ENCODE data around the gene THBS1. TPM values are rescaled to one million over a fixed set of nuclear protein-coding genes. Genes with fewer than 3 reads are reported as not detected.

The THBS1 gene
- total RNA-seq, 1 donor from 2014 or later = 1,018 TPM

DNA sequence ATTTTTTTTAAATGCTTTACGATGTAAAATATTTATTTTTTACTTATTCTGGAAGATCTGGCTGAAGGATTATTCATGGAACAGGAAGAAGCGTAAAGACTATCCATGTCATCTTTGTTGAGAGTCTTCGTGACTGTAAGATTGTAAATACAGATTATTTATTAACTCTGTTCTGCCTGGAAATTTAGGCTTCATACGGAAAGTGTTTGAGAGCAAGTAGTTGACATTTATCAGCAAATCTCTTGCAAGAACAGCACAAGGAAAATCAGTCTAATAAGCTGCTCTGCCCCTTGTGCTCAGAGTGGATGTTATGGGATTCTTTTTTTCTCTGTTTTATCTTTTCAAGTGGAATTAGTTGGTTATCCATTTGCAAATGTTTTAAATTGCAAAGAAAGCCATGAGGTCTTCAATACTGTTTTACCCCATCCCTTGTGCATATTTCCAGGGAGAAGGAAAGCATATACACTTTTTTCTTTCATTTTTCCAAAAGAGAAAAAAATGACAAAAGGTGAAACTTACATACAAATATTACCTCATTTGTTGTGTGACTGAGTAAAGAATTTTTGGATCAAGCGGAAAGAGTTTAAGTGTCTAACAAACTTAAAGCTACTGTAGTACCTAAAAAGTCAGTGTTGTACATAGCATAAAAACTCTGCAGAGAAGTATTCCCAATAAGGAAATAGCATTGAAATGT, 15.6 kb downstream of the THBS1 start:
- intact Hi-C loops (cut with DNase I) = no loop called here

DNA sequence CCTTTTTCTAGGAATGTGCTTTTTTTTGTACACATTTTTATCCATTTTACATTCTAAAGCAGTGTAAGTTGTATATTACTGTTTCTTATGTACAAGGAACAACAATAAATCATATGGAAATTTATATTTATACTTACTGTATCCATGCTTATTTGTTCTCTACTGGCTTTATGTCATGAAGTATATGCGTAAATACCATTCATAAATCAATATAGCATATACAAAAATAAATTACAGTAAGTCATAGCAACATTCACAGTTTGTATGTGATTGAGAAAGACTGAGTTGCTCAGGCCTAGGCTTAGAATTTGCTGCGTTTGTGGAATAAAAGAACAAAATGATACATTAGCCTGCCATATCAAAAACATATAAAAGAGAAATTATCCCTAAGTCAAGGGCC, 16.5 kb downstream of the THBS1 start:
- ATAC-seq (peak; percentile 1), DNase-seq (ENCODE audit: low spot score) (no peak)
- intact Hi-C loops (cut with DNase I) = no loop called here

More for the DNA sequence above, 15.6 kb downstream of the THBS1 start:
- no peak for DNase-seq (ENCODE audit: low spot score)
- no peak for ATAC-seq

- intact Hi-C loops (cut with DNase I) = no loop called here
- ATAC-seq (peak; percentile 22), DNase-seq (ENCODE audit: low spot score) (no peak)
Observed at GRCh38 chr15:39597751-39598185, 16.9 kb downstream of the THBS1 start.

- no peak for DNase-seq (ENCODE audit: low spot score)
- peak; percentile 1 for ATAC-seq
- intact Hi-C loops (cut with DNase I) = no loop called here
Observed at GRCh38 chr15:39598186-39598850, 17.4 kb downstream of the THBS1 start.

- intact Hi-C loops (cut with DNase I) = no loop called here
- ATAC-seq = no peak
- DNase-seq (ENCODE audit: low spot score) = no peak
Observed at GRCh38 chr15:39598958-39599845, 18.3 kb downstream of the THBS1 start.

- DNase-seq (ENCODE audit: low spot score) (no peak), ATAC-seq (no peak)
- intact Hi-C loops (cut with DNase I) = no loop called here
Observed at GRCh38 chr15:39599871-39600270, 19.0 kb downstream of the THBS1 start.

DNA sequence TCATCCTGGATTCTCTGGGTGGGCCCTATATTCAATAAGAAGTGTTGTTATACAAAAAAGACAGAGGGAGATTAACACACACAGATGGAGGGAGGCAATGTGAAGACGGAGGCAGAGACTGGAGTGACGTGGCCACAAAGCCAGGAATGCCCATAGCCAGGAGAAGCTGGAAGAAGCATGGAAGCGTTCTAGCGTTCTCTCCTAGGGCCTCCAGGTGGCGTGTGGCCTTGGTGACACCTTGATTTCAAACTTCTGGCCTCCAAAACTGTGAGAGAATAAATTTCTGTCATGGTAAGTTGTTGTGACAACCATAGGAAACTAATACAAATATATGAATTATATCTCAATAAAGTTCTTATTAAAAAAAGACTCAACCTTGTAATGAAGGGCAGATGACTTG, 21.3 kb downstream of the THBS1 start:
- DNase-seq (ENCODE audit: low spot score) (no peak), ATAC-seq (no peak)
- intact Hi-C loops (cut with DNase I) = no loop called here

GRCh38 chr15:39605146-39605545, 24.3 kb downstream of the THBS1 start:
- ATAC-seq (peak; percentile 58), DNase-seq (ENCODE audit: low spot score) (no peak)
- intact Hi-C loops (cut with DNase I) = no loop called here

DNA sequence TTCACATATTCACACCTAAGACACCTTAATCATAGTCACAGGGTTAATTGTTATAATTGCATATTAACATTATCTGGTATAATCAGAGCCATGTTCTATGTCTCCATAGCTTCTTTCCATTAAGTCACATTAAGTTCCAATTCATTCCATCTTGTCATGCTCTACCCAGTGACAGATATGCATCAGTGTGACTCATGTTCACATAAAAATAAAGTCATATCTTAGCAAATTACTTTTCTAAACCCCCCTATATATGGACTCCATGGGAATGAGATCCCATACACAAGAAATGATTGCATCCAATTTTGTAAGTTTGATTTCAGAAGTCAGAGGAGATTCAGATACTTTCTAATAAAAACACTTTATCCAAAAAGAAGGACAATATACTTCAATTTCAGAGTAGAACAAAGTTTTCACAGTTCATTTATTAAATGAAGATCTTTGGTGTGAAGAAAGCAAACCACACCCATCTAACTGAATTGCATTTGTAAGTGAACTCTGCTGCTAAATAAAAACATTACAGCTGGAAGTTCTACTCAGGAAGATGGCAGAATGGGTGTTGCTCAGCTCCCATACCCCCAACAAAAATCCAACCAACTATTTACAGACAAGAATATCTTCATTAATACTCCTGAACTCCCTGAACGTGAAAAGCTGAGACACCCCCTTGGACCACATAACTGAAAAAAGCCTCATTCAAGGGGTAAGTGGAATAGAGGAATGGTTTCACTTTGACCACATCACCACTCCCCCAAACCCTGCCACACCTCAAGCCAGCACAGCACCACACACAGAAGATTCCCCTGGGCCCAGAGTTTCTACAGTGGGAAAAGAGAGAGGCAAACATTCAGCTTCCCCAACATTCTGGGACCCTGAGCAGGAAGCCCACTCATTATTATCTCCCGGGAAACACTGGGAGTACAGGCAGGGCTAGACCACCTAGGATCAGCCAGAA, 27.6 kb downstream of the THBS1 start:
- no peak for ATAC-seq
- intact Hi-C loops (cut with DNase I) = no loop called here
- DNase-seq (ENCODE audit: low spot score) = no peak

DNA sequence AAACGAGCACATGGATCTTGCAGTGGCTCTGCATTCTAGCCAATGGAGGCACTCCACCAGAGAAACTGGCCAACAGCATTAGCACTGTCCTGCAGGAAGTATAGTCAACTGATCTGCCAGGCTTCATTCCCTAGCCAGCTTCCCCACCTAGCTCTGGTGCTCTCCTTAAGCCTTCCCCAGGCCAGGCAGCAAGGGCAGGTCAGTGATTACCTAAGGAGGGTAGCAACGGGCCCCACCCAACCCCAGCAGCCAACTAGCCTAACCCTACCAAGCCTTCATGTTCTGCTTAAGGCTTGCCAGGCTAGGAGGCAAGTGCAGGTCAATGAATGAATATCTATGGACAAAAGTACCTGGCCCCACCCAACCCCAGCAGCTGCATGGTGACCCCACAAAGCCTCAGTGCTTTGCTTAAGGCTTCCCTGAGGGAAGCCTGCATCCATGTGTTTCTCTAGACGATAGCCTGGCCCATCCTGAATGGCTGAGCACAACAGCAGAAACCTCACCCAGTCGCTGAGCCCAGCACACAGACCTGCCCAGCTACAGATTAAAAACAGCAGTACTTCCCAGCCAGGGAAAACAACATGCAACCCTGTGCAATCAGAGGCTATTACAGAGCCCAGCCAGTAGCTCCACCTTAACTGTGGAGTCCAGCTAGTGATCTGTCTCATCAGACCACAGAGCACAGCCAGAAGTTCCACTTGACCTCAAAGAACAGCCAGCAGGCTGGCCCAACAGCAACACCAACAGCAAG, 28.5 kb downstream of the THBS1 start:
- no peak for ATAC-seq
- no peak for DNase-seq (ENCODE audit: low spot score)
- intact Hi-C loops (cut with DNase I) = no loop called here

GRCh38 chr15:39610665-39611064, 29.8 kb downstream of the THBS1 start:
- intact Hi-C loops (cut with DNase I) = no loop called here
- ATAC-seq = no peak
- DNase-seq (ENCODE audit: low spot score) = no peak

DNA sequence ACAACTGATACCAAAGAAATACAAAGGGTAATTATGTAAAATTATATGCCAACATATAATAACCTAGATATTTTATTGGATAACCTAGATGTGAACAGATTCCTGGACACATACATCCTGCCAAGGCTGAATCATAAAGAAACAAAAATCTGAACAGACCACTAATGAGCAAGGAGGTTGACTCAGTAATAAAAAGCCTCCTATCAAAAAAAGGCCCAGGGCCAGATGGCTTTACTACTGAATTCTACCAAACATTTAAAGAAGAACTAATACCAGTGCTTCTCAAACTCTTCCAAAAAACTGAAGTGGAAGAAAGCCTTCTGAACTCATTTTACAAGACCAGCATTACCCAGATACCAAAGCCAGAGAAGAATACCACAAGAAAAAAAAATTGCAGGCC, 32.4 kb downstream of the THBS1 start:
- intact Hi-C loops (cut with DNase I) = no loop called here
- ATAC-seq (no peak), DNase-seq (ENCODE audit: low spot score) (no peak)

- intact Hi-C loops (cut with DNase I) = no loop called here
- ATAC-seq (no peak), DNase-seq (ENCODE audit: low spot score) (no peak)
Observed at GRCh38 chr15:39613861-39614260, 33.0 kb downstream of the THBS1 start.

DNA sequence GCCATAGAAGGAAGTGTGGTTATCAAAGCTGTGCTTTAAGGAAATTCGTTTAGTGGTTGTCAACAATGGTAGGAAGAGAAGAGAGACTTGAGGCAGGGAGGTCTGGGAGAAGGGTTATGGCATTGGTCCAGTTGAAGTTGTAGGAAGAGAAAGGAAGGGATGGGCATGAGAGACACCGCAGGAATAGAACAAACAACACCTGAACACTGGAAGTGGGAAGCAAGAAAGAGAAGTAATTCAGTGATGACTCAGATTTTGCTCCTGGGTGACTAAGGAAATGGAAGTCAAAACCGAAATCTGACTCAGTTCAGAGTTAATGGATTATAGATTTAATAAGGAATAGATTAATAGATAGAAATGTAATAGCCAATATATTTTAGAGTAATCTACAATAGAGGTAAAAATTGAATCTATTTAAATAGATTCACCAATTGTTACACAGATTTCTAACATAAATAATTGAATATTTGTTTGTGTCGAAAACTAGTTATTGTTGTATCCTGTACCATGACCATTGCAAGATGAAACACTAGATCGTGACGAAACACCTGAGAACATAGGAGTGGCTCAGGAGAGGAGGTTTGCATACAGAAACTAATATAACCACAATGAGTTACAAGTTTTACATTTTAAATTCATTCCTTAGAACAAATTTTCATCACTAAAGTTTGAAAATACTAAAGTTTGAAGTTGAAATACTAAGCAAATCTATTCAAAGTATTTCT, 36.0 kb downstream of the THBS1 start:
- DNase-seq (ENCODE audit: low spot score) (no peak), ATAC-seq (no peak)
- intact Hi-C loops (cut with DNase I) = no loop called here

DNA sequence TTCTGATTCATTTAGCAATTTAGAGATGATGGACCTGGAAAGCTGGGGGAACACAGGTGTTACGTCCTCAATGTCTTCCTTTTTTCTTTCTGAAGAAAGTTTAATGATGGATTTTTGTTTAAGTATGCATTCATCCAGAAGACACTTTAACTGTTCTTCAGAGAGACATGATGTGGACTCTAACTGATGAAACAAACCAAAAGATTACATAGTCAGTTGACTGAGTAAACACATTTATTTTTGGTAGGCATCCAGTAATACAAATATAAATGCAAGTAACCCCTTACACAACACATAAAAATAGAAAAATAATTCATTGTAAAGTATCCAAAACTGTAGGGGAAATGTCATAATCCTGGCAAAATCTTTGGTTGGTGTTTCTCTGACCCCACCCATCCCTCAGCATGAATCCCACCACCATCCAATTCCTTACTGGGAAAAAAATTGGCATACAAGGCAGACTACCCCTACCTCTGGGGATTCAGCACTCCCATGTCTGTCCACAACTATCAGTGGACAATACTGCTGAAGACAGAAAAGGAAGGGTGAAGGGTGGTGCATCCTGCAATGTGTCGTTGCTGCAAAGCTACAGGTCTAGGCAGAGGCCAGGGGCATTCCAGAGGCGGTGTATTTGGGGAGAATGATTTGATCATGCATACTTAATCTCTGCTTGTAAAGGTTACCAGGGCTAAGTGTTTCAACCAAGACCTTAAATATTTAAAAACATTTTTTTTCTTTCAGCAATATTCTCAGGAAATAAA, 37.4 kb downstream of the THBS1 start:
- intact Hi-C loops (cut with DNase I) = no loop called here
- ATAC-seq = no peak

GRCh38 chr15:39621210-39621609, 40.3 kb downstream of the THBS1 start:
- intact Hi-C loops (cut with DNase I) = no loop called here
- DNase-seq (ENCODE audit: low spot score) (no peak), ATAC-seq (no peak)

More for the DNA sequence above, 37.4 kb downstream of the THBS1 start:
- DNase-seq (ENCODE audit: low spot score) = no peak

- intact Hi-C loops (cut with DNase I) = no loop called here
- ATAC-seq (no peak), DNase-seq (ENCODE audit: low spot score) (no peak)
Observed at GRCh38 chr15:39621976-39622375, 41.1 kb downstream of the THBS1 start.
